Spleen (tissue), 11 donors: Measurements from ENCODE around the gene FN3KRP. TPM values are rescaled to one million over a fixed set of nuclear protein-coding genes. Genes with fewer than 3 reads are reported as not detected.

Experiments
- DNase-seq: peaks from one replicate; pipeline ENCODE4 v3.0.0-alpha.2; 2020
- H3K27ac ChIP-seq, 8 donors: fragments of 200-600 bp; sonication (generic) in 7 of 8; 1 replicate in 4 of 8; 2 replicates in 4 of 8; pipeline versions ENCODE4 v1.5.0 to v1.8.0; 2016 to 2021; ENCODE audit warnings: inconsistent platforms in 4 of 8, mild to moderate bottlenecking in 4 of 8, moderate library complexity in 1 of 8
- H3K27me3 ChIP-seq, 7 donors: fragments of 200-600 bp; sonication (generic) in 6 of 7; replicated peaks in 1 of 7; 1 replicate in 4 of 7; 2 replicates in 3 of 7; pipeline versions ENCODE4 v1.5.0 to v1.8.0; 2016 to 2021; ENCODE audit warnings: inconsistent platforms in 3 of 7, mild to moderate bottlenecking in 1 of 7
- H3K36me3 ChIP-seq, 6 donors: fragments of 200-600 bp; sonication (generic) in 5 of 6; 1 replicate in 4 of 6; 2 replicates in 2 of 6; pipeline versions ENCODE4 v1.5.0 to v1.8.0; 2016 to 2021; ENCODE audit warnings: inconsistent platforms in 2 of 6
- H3K4me1 ChIP-seq, 6 donors: fragments of 200-600 bp; sonication (generic) in 5 of 6; 1 replicate in 3 of 6; 2 replicates in 3 of 6; pipeline versions ENCODE4 v1.5.0 to v1.8.0; 2016 to 2021; ENCODE audit warnings: inconsistent platforms in 3 of 6
- H3K4me3 ChIP-seq, 8 donors: fragments of 200-600 bp; sonication (generic) in 7 of 8; 1 replicate in 4 of 8; 2 replicates in 4 of 8; pipeline versions ENCODE4 v1.5.0 to v1.8.0; 2016 to 2021; ENCODE audit warnings: inconsistent platforms in 4 of 8, mild to moderate bottlenecking in 4 of 8, moderate library complexity in 2 of 8
- H3K9me3 ChIP-seq, 8 donors: fragments of 200-600 bp; sonication (generic) in 7 of 8; 1 replicate in 4 of 8; 2 replicates in 4 of 8; pipeline versions ENCODE4 v1.5.0 to v1.8.0; 2016 to 2021; ENCODE audit warnings: inconsistent platforms in 4 of 8
- CTCF ChIP-seq, 11 experiments: fragments of 200-600 bp in 7 of 11; fragments of 450-650 bp in 4 of 11; sonication (generic) in 4 of 11; IDR thresholded peaks in 8 of 11; conservative IDR thresholded peaks in 3 of 11; 1 replicate in 7 of 11; 2 replicates in 4 of 11; pipeline versions ENCODE4 v1.4.0 to v1.8.0; 2016 to 2021; ENCODE audit warnings: antibody characterized with exemption in 11 of 11, inconsistent platforms in 4 of 11, mild to moderate bottlenecking in 1 of 11
- POLR2A ChIP-seq, 3 donors: fragments of 450-650 bp; IDR thresholded peaks; one replicate each; pipeline ENCODE4 v1.5.1; 2017; ENCODE audit warnings: antibody characterized with exemption in 3 of 3, mild to moderate bottlenecking in 1 of 3
- POLR2AphosphoS5 ChIP-seq, 3 donors: sonication (generic); formaldehyde crosslinking; IDR thresholded peaks; one replicate each; pipeline ENCODE4 v1.5.1; 2017; ENCODE audit warnings: antibody characterized with exemption in 3 of 3
- WGBS, 5 donors: extraction: QIAGEN DNeasy Blood & Tissue Kit in 3 of 5; methylation state at CpG; one replicate each; pipeline versions ENCODE4 v1.1.5 to v1.1.7; 2013 to 2018; 5-methylcytosine and 5-hydroxymethylcytosine counted together
- intact Hi-C: fragments of 100-400 bp; cut with DNase I; formaldehyde crosslinking; loops from one replicate; pipeline ENCODE4 v1.15.0; 2023; ENCODE audit warnings: low total_unique reads
- polyA plus RNA-seq, 3 donors: library from polyadenylated mRNA; stranded (reverse); fragments of 200-250 nt; gene quantifications; one replicate each; pipeline ENCODE4 v1.2.1, GENCODE V29; 2013
- total RNA-seq, 7 donors: library from RNA; depleted of rRNA in 3 of 7; stranded (reverse); fragments of >200 nt in 3 of 7; fragmentation: NEBNext Ultra II Directional in 4 of 7; extraction: Animal tissue kit (Norgen Biotek cat#: 25700) in 4 of 7; gene quantifications; one replicate each; pipeline versions ENCODE4 v1.1.0 to v1.2.1, GENCODE V29; 2016 to 2021
- donor health status: healthy with polysubstance abuse.
- donor health status: DM: no; HTN: no; CAD: no; lungs with moderate emphysema.
- donor health status: DM: no; HTN: no; CAD: no.
- donor health status: Bipolar disorder and iron deficiency.
- donor health status: healthy.
- donor health status: DM: no; HTN: no; CAD: no.
- donor health status: DM: yes; HTN: yes; CAD: no.

Gene FN3KRP
- total and polyA plus RNA-seq, 10 donors: 16.3 to 35.1 (median 24.8) TPM

GRCh38 chr17:82703935-82704865 lies 12.3 kb upstream of the FN3KRP start:
- Histone ChIP-seq H3K4me3 (no peak overlapping the region), H3K4me1 (peaks cover 0 to 13% (median 8%) of the 10 kb centered on the region in 6 donors), H3K27me3 (no peaks in the 10 kb centered on the region), H3K36me3 (no peaks in the 10 kb centered on the region), H3K27ac (no peak overlapping the region), H3K9me3 (no peaks in the 10 kb centered on the region)
- intact Hi-C loops: no loop called here
- 75 to 86% (median 81%) methylated on average over 35 to 38 of the region's 38 CpGs for WGBS, 5 donors
- TF ChIP-seq POLR2A (IDR thresholded peaks at IDR 0.05) (no peak), CTCF (IDR thresholded peaks at IDR 0.05 in 8 of 11, conservative IDR thresholded peaks at IDR 0.05 in 3 of 11) (no peak), POLR2AphosphoS5 (IDR thresholded peaks at IDR 0.05) (no peak)
- DNase-seq: no peak

- H3K4me1 ChIP-seq: peaks cover 0 to 6% (median 2%) of the 10 kb centered on the region in 6 donors
- TF ChIP-seq POLR2A (IDR thresholded peaks at IDR 0.05) (no peak), POLR2AphosphoS5 (IDR thresholded peaks at IDR 0.05) (no peak)
- intact Hi-C loops: no loop called here
- H3K27ac ChIP-seq: no peak overlapping the region
- no peaks in the 10 kb centered on the region for H3K36me3 ChIP-seq
- no peak overlapping the region for H3K4me3 ChIP-seq
- H3K27me3 ChIP-seq: peaks cover 0 to 5% (median 0%) of the 10 kb centered on the region in 7 donors
- DNase-seq: no peak
- 78 to 86% (median 84%) methylated on average over 13 of the region's 13 CpGs for WGBS, 5 donors
- no peaks in the 10 kb centered on the region for H3K9me3 ChIP-seq
These were observed 11.6 kb upstream of the FN3KRP start for GRCh38 chr17:82704886-82705285.

GRCh38 chr17:82705756-82706155 lies 10.8 kb upstream of the FN3KRP start:
- no peaks in the 10 kb centered on the region for H3K9me3 ChIP-seq
- DNase-seq: no peak
- intact Hi-C loops: no loop called here
- H3K4me1 ChIP-seq: peaks cover 0 to 6% (median 2%) of the 10 kb centered on the region in 6 donors
- TF ChIP-seq POLR2AphosphoS5 (IDR thresholded peaks at IDR 0.05) (no peak), POLR2A (IDR thresholded peaks at IDR 0.05) (no peak), CTCF (IDR thresholded peaks at IDR 0.05 in 8 of 11, conservative IDR thresholded peaks at IDR 0.05 in 3 of 11) (no peak)
- H3K36me3 ChIP-seq: no peaks in the 10 kb centered on the region
- H3K27me3 ChIP-seq: peaks cover 0 to 13% (median 0%) of the 10 kb centered on the region in 7 donors
- no peak overlapping the region for H3K27ac ChIP-seq
- 80 to 96% (median 91%) methylated on average over 2 to 18 of the region's 18 CpGs for WGBS, 5 donors
- H3K4me3 ChIP-seq: no peak overlapping the region

GRCh38 chr17:82709024-82709675 lies 7.4 kb upstream of the FN3KRP start:
- peaks cover 0 to 15% (median 0%) of the 10 kb centered on the region in 7 donors for H3K27me3 ChIP-seq
- TF ChIP-seq CTCF (IDR thresholded peaks at IDR 0.05 in 8 of 11, conservative IDR thresholded peaks at IDR 0.05 in 3 of 11) (no peak), POLR2AphosphoS5 (IDR thresholded peaks at IDR 0.05) (no peak), POLR2A (IDR thresholded peaks at IDR 0.05) (no peak)
- H3K4me3 ChIP-seq: no peak overlapping the region
- no peaks in the 10 kb centered on the region for H3K36me3 ChIP-seq
- H3K9me3 ChIP-seq: no peaks in the 10 kb centered on the region
- DNase-seq: no peak
- peaks cover 0 to 11% (median 3%) of the 10 kb centered on the region in 6 donors for H3K4me1 ChIP-seq
- intact Hi-C loops: no loop called here
- H3K27ac ChIP-seq: no peak overlapping the region
- WGBS, 5 donors: 64 to 75% (median 71%) methylated on average over 4 to 9 of the region's 9 CpGs
